Neuronal stem cell (in vitro differentiated cells): Measurements from ENCODE around the gene INTS12.

ENCODE experiments used
- DNase-seq: peaks from one replicate; pipeline ENCODE4 v3.0.0-alpha.2; 2013; ENCODE audit warnings: low spot score
- H2AFZ ChIP-seq: one replicate; pipeline ENCODE4 v1.6.1; 2013; ENCODE audit warnings: mild to moderate bottlenecking, low read length, inconsistent platforms
- H2AK5ac ChIP-seq: 2 replicates; pipeline ENCODE4 v1.6.1; 2013; ENCODE audit warnings: low read depth, mild to moderate bottlenecking, inconsistent platforms, low read length, moderate library complexity, mixed read lengths
- H2BK120ac ChIP-seq: 2 replicates; pipeline ENCODE4 v1.6.1; 2013; ENCODE audit warnings: low read depth, mild to moderate bottlenecking, inconsistent platforms, low read length, moderate library complexity, mixed read lengths
- H2BK12ac ChIP-seq: one replicate; pipeline ENCODE4 v1.6.1; 2013; ENCODE audit warnings: low read length, inconsistent platforms
- H2BK15ac ChIP-seq: 2 replicates; pipeline ENCODE4 v1.6.1; 2013; ENCODE audit warnings: mild to moderate bottlenecking, low read length, inconsistent platforms, mixed read lengths
- H2BK5ac ChIP-seq: one replicate; pipeline ENCODE4 v1.6.1; 2013; ENCODE audit warnings: inconsistent platforms, mild to moderate bottlenecking, low read length, moderate library complexity
- H3K14ac ChIP-seq: one replicate; pipeline ENCODE4 v1.6.1; 2013; ENCODE audit warnings: low read length, inconsistent platforms
- H3K18ac ChIP-seq: 2 replicates; pipeline ENCODE4 v1.6.1; 2013; ENCODE audit warnings: low read length, inconsistent platforms
- H3K23ac ChIP-seq: 2 replicates; pipeline ENCODE4 v1.6.1; 2013; ENCODE audit warnings: low read depth, mild to moderate bottlenecking, mixed read lengths, low read length, inconsistent platforms; ENCODE audit not compliant: poor library complexity
- H3K27ac ChIP-seq: replicated peaks from 3 replicates; pipeline ENCODE4 v1.5.1; 2013; ENCODE audit warnings: low read length, inconsistent platforms
- H3K27me3 ChIP-seq, 3 experiments: 2 replicates each; pipeline ENCODE4 v1.6.1; 2013; ENCODE audit warnings: low read length in 3 of 3, mild to moderate bottlenecking in 2 of 3, inconsistent platforms in 1 of 3, low read depth in 1 of 3, mixed read lengths in 1 of 3, moderate library complexity in 1 of 3; ENCODE audit not compliant: control insufficient read depth in 3 of 3, insufficient read depth in 3 of 3
- H3K36me3 ChIP-seq, 2 donors: replicated peaks in 1 of 2; 2 replicates each; pipeline ENCODE4 v1.6.1; 2013; ENCODE audit warnings: low read length in 2 of 2; ENCODE audit not compliant: control insufficient read depth in 2 of 2, insufficient read depth in 2 of 2
- H3K4ac ChIP-seq: 2 replicates; pipeline ENCODE4 v1.6.1; 2013; ENCODE audit warnings: inconsistent platforms, mild to moderate bottlenecking, low read length, moderate library complexity
- H3K4me1 ChIP-seq, 2 donors: 1 replicate in 1 of 2; 2 replicates in 1 of 2; pipeline ENCODE4 v1.6.1; 2013; ENCODE audit warnings: low read length in 2 of 2, low read depth in 1 of 2; ENCODE audit not compliant: control insufficient read depth in 2 of 2, insufficient read depth in 1 of 2
- H3K4me2 ChIP-seq: one replicate; pipeline ENCODE4 v1.6.1; 2013; ENCODE audit warnings: mild to moderate bottlenecking, low read length, inconsistent platforms; ENCODE audit not compliant: insufficient read depth, poor library complexity, severe bottlenecking
- H3K4me3 ChIP-seq, 2 donors: 2 replicates each; pipeline ENCODE4 v1.5.1; 2013; ENCODE audit warnings: low read length in 2 of 2, mild to moderate bottlenecking in 2 of 2, inconsistent platforms in 1 of 2, moderate library complexity in 1 of 2
- H3K79me1 ChIP-seq: one replicate; pipeline ENCODE4 v1.6.1; 2013; ENCODE audit warnings: low read depth, mild to moderate bottlenecking, inconsistent platforms, low read length, moderate library complexity
- H3K9ac ChIP-seq: one replicate; pipeline ENCODE4 v1.6.1; 2013; ENCODE audit warnings: mild to moderate bottlenecking, low read depth, low read length, inconsistent platforms; ENCODE audit not compliant: poor library complexity
- H3K9me3 ChIP-seq, 2 donors: replicated peaks in 1 of 2; 2 replicates each; pipeline versions ENCODE3 to v1.6.1; 2013; ENCODE audit warnings: low read length in 2 of 2, mild to moderate bottlenecking in 2 of 2, inconsistent platforms in 1 of 2, low read depth in 1 of 2, mixed read lengths in 1 of 2, moderate library complexity in 1 of 2; ENCODE audit not compliant: control insufficient read depth in 2 of 2, insufficient read depth in 1 of 2
- H4K8ac ChIP-seq: one replicate; pipeline ENCODE4 v1.6.1; 2013; ENCODE audit warnings: low read depth, mild to moderate bottlenecking, inconsistent platforms, low read length, moderate library complexity
- H4K91ac ChIP-seq: one replicate; pipeline ENCODE4 v1.6.1; 2013; ENCODE audit warnings: low read length, low read depth, mild to moderate bottlenecking, inconsistent platforms; ENCODE audit not compliant: poor library complexity
- WGBS, 2 donors: extraction: QIAGEN DNeasy Blood & Tissue Kit; methylation state at CpG; one replicate each; pipeline ENCODE4 v1.1.7; 2013; ENCODE audit warnings: missing lambda C conversion rate in 2 of 2, mixed read lengths in 1 of 2; ENCODE audit not compliant: insufficient read length in 2 of 2, insufficient replicate concordance in 1 of 2; ENCODE audit errors: extremely low coverage in 2 of 2; 5-methylcytosine and 5-hydroxymethylcytosine counted together

The INTS12 gene

GRCh38 chr4:105637408-105638176 is 70.9 kb downstream of the INTS12 start:
- H2BK15ac ChIP-seq = no peak overlapping the region
- H3K27ac ChIP-seq = no peak overlapping the region
- WGBS, 2 donors = no CpG with 5 or more reads among the region's 4 CpGs
- no peaks in the 10 kb centered on the region for H3K79me1 ChIP-seq
- no peak overlapping the region for H4K8ac ChIP-seq
- no peak overlapping the region for H3K4ac ChIP-seq
- H3K23ac ChIP-seq = no peak overlapping the region
- peaks cover 0 to 94% (median 0%) of the 10 kb centered on the region in 3 experiments for H3K27me3 ChIP-seq
- H3K36me3 ChIP-seq = no peaks in the 10 kb centered on the region
- H2AK5ac ChIP-seq = no peak overlapping the region
- H4K91ac ChIP-seq = no peak overlapping the region
- no peak overlapping the region for H3K9ac ChIP-seq
- no peak overlapping the region for H2BK12ac ChIP-seq
- no peak overlapping the region for H2BK5ac ChIP-seq
- peaks cover 0 to 8% of the 10 kb centered on the region in 2 donors for H3K9me3 ChIP-seq
- peaks cover 0 to 6% of the 10 kb centered on the region in 2 donors for H3K4me1 ChIP-seq
- no peak overlapping the region for H3K4me2 ChIP-seq
- no peak overlapping the region for H2BK120ac ChIP-seq
- no peak overlapping the region for H3K14ac ChIP-seq
- H3K18ac ChIP-seq = no peak overlapping the region
- H2AFZ ChIP-seq = no peak overlapping the region
- DNase-seq = no peak
- no peak overlapping the region for H3K4me3 ChIP-seq

GRCh38 chr4:105634402-105635080 is 73.9 kb downstream of the INTS12 start:
- H3K4me1 ChIP-seq = peaks cover 0 to 6% of the 10 kb centered on the region in 2 donors
- no peaks in the 10 kb centered on the region for H3K79me1 ChIP-seq
- WGBS, 2 donors = no CpG with 5 or more reads among the region's 1 CpG
- H2AFZ ChIP-seq = no peak overlapping the region
- DNase-seq = no peak
- no peaks in the 10 kb centered on the region for H3K9me3 ChIP-seq
- no peak overlapping the region for H2BK15ac ChIP-seq
- H3K27ac ChIP-seq = no peak overlapping the region
- H3K14ac ChIP-seq = no peak overlapping the region
- no peak overlapping the region for H2BK120ac ChIP-seq
- H3K18ac ChIP-seq = no peak overlapping the region
- no peak overlapping the region for H2AK5ac ChIP-seq
- no peak overlapping the region for H3K4me3 ChIP-seq
- no peak overlapping the region for H2BK5ac ChIP-seq
- H3K4me2 ChIP-seq = no peak overlapping the region
- no peak overlapping the region for H3K4ac ChIP-seq
- H4K8ac ChIP-seq = no peak overlapping the region
- peaks cover 0 to 88% (median 0%) of the 10 kb centered on the region in 3 experiments for H3K27me3 ChIP-seq
- H3K36me3 ChIP-seq = no peaks in the 10 kb centered on the region
- H4K91ac ChIP-seq = no peak overlapping the region
- no peak overlapping the region for H3K23ac ChIP-seq
- H2BK12ac ChIP-seq = no peak overlapping the region
- no peak overlapping the region for H3K9ac ChIP-seq

- Histone ChIP-seq H2BK15ac (no peak overlapping the region), H3K4ac (no peak overlapping the region), H3K36me3 (no peaks in the 10 kb centered on the region), H4K8ac (no peak overlapping the region), H2AFZ (no peak overlapping the region), H3K23ac (no peak overlapping the region), H3K9me3 (no peaks in the 10 kb centered on the region), H3K18ac (no peak overlapping the region), H3K79me1 (no peaks in the 10 kb centered on the region), H3K4me2 (no peak overlapping the region), H2BK120ac (no peak overlapping the region), H4K91ac (no peak overlapping the region), H3K27ac (no peak overlapping the region), H3K14ac (no peak overlapping the region), H3K27me3 (peaks cover 0 to 88% (median 0%) of the 10 kb centered on the region in 3 experiments), H3K4me3 (no peak overlapping the region), H2BK12ac (no peak overlapping the region), H3K4me1 (peaks cover 0 to 6% of the 10 kb centered on the region in 2 donors), H2BK5ac (no peak overlapping the region), H3K9ac (no peak overlapping the region), H2AK5ac (no peak overlapping the region)
- no CpG with 5 or more reads among the region's 3 CpGs for WGBS, 2 donors
- DNase-seq = no peak
Observed at GRCh38 chr4:105633241-105633640, 75.2 kb downstream of the INTS12 start.
